PFSK-1 (cell line): ENCODE data around the gene SMIM21.

Experiments used
- FOXP2 ChIP-seq: optimal IDR thresholded peaks from 2 replicates; pipeline ENCODE3; 2011; ENCODE audit warnings: borderline replicate concordance, control low read depth, inconsistent platforms; ENCODE audit not compliant: insufficient read depth; ENCODE audit errors: extremely low read length, extremely low read depth
- POLR2AphosphoS5 ChIP-seq: IDR thresholded peaks from 2 replicates; pipeline ENCODE4 v1.6.1; 2012; ENCODE audit warnings: low read depth, mild to moderate bottlenecking, control low read depth, low read length, moderate library complexity
- REST ChIP-seq, 2 experiments: IDR thresholded peaks; 2 replicates each; pipeline versions ENCODE4 v1.6.1 to v1.8.0; 2011 to 2012; ENCODE audit warnings: low read depth in 2 of 2, low read length in 2 of 2, control low read depth in 1 of 2, inconsistent platforms in 1 of 2, mild to moderate bottlenecking in 1 of 2, moderate library complexity in 1 of 2; ENCODE audit not compliant: insufficient read depth in 1 of 2
- SIN3A ChIP-seq: IDR thresholded peaks from 2 replicates; pipeline ENCODE4 v1.6.1; 2012; ENCODE audit warnings: mild to moderate bottlenecking, low read length, moderate library complexity, borderline replicate concordance; ENCODE audit not compliant: insufficient read depth
- TAF1 ChIP-seq: IDR thresholded peaks from 2 replicates; pipeline ENCODE4 v1.6.1; 2012; ENCODE audit warnings: low read length, control low read depth, borderline replicate concordance; ENCODE audit not compliant: insufficient read depth

The SMIM21 gene

GRCh38 chr18:75393721-75394120 lies 33.8 kb downstream of the SMIM21 start:
- TF ChIP-seq SIN3A (no peak), REST (IDR thresholded peaks at IDR 0.05; ENCODE audit: insufficient read depth in 1 of 2, low read depth in 2 of 2, low read length in 2 of 2) (no peak)

- no peak for TF ChIP-seq SIN3A
- no peak for TF ChIP-seq POLR2AphosphoS5
- no peak for TF ChIP-seq REST (IDR thresholded peaks at IDR 0.05; ENCODE audit: insufficient read depth in 1 of 2, low read depth in 2 of 2, low read length in 2 of 2)
- TF ChIP-seq TAF1, result no peak
- TF ChIP-seq FOXP2, result no peak
Observed at GRCh38 chr18:75392226-75392578, 35.3 kb downstream of the SMIM21 start.

GRCh38 chr18:75391279-75392225 lies 36.0 kb downstream of the SMIM21 start:
- TF ChIP-seq FOXP2 (no peak), POLR2AphosphoS5 (no peak), SIN3A (no peak), REST (IDR thresholded peaks at IDR 0.05; ENCODE audit: insufficient read depth in 1 of 2, low read depth in 2 of 2, low read length in 2 of 2) (no peak), TAF1 (no peak)

- TF ChIP-seq FOXP2, result no peak
- no peak for TF ChIP-seq POLR2AphosphoS5
- TF ChIP-seq TAF1, result no peak
- TF ChIP-seq REST (IDR thresholded peaks at IDR 0.05; ENCODE audit: insufficient read depth in 1 of 2, low read depth in 2 of 2, low read length in 2 of 2), result no peak
- TF ChIP-seq SIN3A, result no peak
Observed at GRCh38 chr18:75390854-75391253, 36.6 kb downstream of the SMIM21 start.

GRCh38 chr18:75384144-75384543 lies 43.4 kb downstream of the SMIM21 start:
- no peak for TF ChIP-seq POLR2AphosphoS5
- TF ChIP-seq SIN3A, result no peak
- no peak for TF ChIP-seq FOXP2
- no peak for TF ChIP-seq REST (IDR thresholded peaks at IDR 0.05; ENCODE audit: insufficient read depth in 1 of 2, low read depth in 2 of 2, low read length in 2 of 2)
- no peak for TF ChIP-seq TAF1
